HCT116 (cell line): ENCODE measurements around the gene BRWD1.

Source experiments
- CEBPB ChIP-seq: IDR thresholded peaks from 2 replicates; pipeline ENCODE4 v1.6.1; 2012; ENCODE audit warnings: low read depth
- CTCF ChIP-seq, 3 experiments: fragments of 200-600 bp in 1 of 3; sonication (generic) in 1 of 3; IDR thresholded peaks in 2 of 3; conservative IDR thresholded peaks in 1 of 3; 2 replicates each; pipeline ENCODE4 v1.5.1; 2012 to 2017; ENCODE audit warnings: low read depth in 2 of 3, low read length in 2 of 3, antibody characterized with exemption in 1 of 3, borderline replicate concordance in 1 of 3, control low read depth in 1 of 3, mild to moderate bottlenecking in 1 of 3, mixed read lengths in 1 of 3, mixed run types in 1 of 3, moderate library complexity in 1 of 3; ENCODE audit not compliant: insufficient read depth in 1 of 3
- EZH2 ChIP-seq: fragments of 200-600 bp; sonication (generic); IDR thresholded peaks from 2 replicates; pipeline ENCODE4 v1.6.1; 2017; ENCODE audit warnings: antibody characterized with exemption, mixed run types
- EZH2phosphoT487 ChIP-seq: fragments of 200-600 bp; IDR thresholded peaks from 2 replicates; pipeline ENCODE4 v1.6.1; 2018; ENCODE audit warnings: antibody characterized with exemption, borderline replicate concordance
- MAX ChIP-seq: IDR thresholded peaks from 2 replicates; pipeline ENCODE4 v1.6.1; 2012
- POLR2A ChIP-seq: IDR thresholded peaks from 2 replicates; pipeline ENCODE4 v1.7.0; 2011; ENCODE audit warnings: borderline replicate concordance; ENCODE audit not compliant: insufficient read depth, insufficient read length; ENCODE audit errors: extremely low read depth
- POLR2AphosphoS5 ChIP-seq: IDR thresholded peaks from 2 replicates; pipeline ENCODE4 v1.6.1; 2011; ENCODE audit warnings: mild to moderate bottlenecking, low read depth, low read length, moderate library complexity
- SRF ChIP-seq: IDR thresholded peaks from 2 replicates; pipeline ENCODE4 v1.6.1; 2012; ENCODE audit warnings: low read depth
- ZFX ChIP-seq: fragments of 450-650 bp; IDR thresholded peaks from 2 replicates; pipeline ENCODE4 v1.6.1; 2017
- ZNF274 ChIP-seq: fragments of 200-500 bp; sonication (Bioruptor generic); IDR thresholded peaks from 2 replicates; pipeline ENCODE4 v1.6.1; 2014; ENCODE audit warnings: mild to moderate bottlenecking, low read depth, low read length, inconsistent platforms

- TF ChIP-seq CTCF (IDR thresholded peaks at IDR 0.05 in 2 of 3, conservative IDR thresholded peaks at IDR 0.05 in 1 of 3; ENCODE audit: borderline replicate concordance in 1 of 3, insufficient read depth in 1 of 3, low read depth in 2 of 3, low read length in 2 of 3) (no peak), SRF (no peak), POLR2A (no peak), MAX (no peak), EZH2phosphoT487 (no peak), POLR2AphosphoS5 (no peak), CEBPB (no peak), EZH2 (no peak), ZFX (no peak), ZNF274 (no peak)
Measured at GRCh38 chr21:39339231-39339630, 25.8 kb upstream of the BRWD1 start.
